Nephron progenitor cell (in vitro differentiated cells): ENCODE results near the gene ACSF3.

ENCODE experiments used
- DNase-seq: peaks from one replicate; pipeline ENCODE4 v3.0.0; 2021
- H3K27ac Mint-ChIP-seq: 2 replicates; pipeline ENCODE4 v1.8.0; 2021; ENCODE audit warnings: mild to moderate bottlenecking, moderate library complexity, mixed read lengths
- H3K27me3 Mint-ChIP-seq: 2 replicates; pipeline ENCODE4 v1.8.0; 2021; ENCODE audit warnings: mild to moderate bottlenecking, low read depth, mixed read lengths; ENCODE audit not compliant: poor library complexity
- H3K36me3 Mint-ChIP-seq: 2 replicates; pipeline ENCODE4 v1.8.0; 2021; ENCODE audit warnings: low read depth, mixed read lengths
- H3K4me1 Mint-ChIP-seq: 2 replicates; pipeline ENCODE4 v1.8.0; 2021; ENCODE audit warnings: mixed read lengths
- H3K4me3 Mint-ChIP-seq: 2 replicates; pipeline ENCODE4 v1.8.0; 2021; ENCODE audit warnings: mild to moderate bottlenecking, moderate library complexity, mixed read lengths
- H3K9me3 Mint-ChIP-seq: 2 replicates; pipeline ENCODE4 v1.8.0; 2021; ENCODE audit warnings: mild to moderate bottlenecking, moderate library complexity, mixed read lengths
- TF ChIP-seq, protein P1 (sequence below): fragments of 200-600 bp; sonication (generic); IDR thresholded peaks from 2 replicates; pipeline ENCODE4 v1.5.0; 2021; ENCODE audit warnings: antibody characterized with exemption

The ACSF3 gene

DNA sequence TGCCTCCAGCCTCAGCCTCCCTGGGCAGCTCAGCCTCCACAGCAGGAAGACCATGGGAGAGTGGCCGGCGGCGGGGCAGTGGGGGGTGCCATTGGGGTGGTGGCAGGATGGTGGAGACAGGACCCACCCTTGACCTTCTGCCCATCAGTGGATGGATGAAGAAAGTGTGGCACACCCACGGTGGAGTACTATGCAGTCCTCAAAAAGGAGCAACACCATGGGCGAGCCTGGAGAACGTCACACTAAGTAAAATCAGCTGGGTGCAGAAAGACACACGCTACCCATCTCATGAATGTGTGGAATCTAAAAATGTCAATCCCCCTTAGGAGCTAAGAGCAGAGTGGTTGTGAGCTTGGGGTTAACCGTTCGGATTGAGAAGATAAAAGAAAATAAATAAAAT is 34.8 kb upstream of the ACSF3 start:
- Mint-ChIP-seq H3K4me1 (peaks cover 41% of the 10 kb centered on the region), H3K36me3 (no peaks in the 10 kb centered on the region), H3K4me3 (no peak overlapping the region), H3K27ac (no peak overlapping the region), H3K27me3 (peaks cover 30% of the 10 kb centered on the region), H3K9me3 (no peaks in the 10 kb centered on the region)
- TF ChIP-seq, protein P1, sequence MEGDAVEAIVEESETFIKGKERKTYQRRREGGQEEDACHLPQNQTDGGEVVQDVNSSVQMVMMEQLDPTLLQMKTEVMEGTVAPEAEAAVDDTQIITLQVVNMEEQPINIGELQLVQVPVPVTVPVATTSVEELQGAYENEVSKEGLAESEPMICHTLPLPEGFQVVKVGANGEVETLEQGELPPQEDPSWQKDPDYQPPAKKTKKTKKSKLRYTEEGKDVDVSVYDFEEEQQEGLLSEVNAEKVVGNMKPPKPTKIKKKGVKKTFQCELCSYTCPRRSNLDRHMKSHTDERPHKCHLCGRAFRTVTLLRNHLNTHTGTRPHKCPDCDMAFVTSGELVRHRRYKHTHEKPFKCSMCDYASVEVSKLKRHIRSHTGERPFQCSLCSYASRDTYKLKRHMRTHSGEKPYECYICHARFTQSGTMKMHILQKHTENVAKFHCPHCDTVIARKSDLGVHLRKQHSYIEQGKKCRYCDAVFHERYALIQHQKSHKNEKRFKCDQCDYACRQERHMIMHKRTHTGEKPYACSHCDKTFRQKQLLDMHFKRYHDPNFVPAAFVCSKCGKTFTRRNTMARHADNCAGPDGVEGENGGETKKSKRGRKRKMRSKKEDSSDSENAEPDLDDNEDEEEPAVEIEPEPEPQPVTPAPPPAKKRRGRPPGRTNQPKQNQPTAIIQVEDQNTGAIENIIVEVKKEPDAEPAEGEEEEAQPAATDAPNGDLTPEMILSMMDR: no peak
- DNase-seq: no peak

DNA sequence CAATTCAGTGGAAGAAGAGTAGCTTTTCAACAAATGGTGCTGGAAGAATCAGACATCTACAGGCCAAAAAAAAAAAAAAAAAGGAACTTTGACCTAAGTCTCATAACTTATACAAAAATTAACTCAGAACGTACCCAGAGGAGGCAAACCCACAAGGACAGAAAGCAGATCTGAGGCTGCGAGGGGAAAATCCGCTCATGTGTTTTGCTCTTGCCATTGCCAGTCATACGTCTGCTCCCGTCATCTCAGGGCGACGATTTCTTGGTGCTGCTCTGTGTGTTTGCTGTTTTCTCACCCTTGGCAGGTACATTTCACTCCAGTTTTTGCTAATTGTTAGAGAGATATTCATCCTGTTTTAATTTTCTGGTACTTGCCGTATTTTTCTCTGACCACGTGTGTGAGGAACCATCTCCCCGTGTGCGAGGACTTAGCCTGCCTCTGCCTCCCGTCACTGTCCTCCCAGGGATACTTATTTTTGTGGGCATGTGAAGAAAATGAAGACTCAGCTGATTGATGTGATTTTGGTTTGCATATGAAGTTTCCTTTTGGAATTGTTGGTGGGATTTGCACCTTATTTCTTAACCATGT is 33.4 kb upstream of the ACSF3 start:
- TF ChIP-seq, protein P1: no peak
- Mint-ChIP-seq H3K27ac (no peak overlapping the region), H3K36me3 (no peaks in the 10 kb centered on the region), H3K4me3 (no peak overlapping the region), H3K27me3 (peaks cover 26% of the 10 kb centered on the region), H3K9me3 (no peaks in the 10 kb centered on the region), H3K4me1 (peaks cover 39% of the 10 kb centered on the region)
- DNase-seq: no peak

DNA sequence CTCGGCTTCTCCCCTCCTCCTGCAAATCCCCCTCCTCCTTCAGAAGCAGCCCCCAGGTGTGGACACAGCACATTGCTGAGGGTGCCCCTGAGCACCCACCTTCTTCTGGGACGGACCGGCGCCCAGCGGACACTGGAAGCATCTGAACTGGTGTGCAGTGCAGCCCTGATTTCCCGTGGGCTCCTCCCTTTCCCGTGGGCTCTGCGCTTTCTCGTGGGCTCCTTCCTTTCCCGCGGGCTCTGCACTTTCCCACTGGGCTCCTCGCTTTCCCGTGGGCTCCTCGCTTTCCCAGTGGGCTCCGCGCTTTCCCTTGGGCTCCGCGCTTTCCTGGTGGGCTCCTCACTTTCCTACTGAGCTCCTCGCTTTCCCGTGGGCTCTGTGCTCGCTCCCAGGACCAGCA is 32.6 kb upstream of the ACSF3 start:
- Mint-ChIP-seq H3K27me3 (peaks cover 25% of the 10 kb centered on the region), H3K4me3 (no peak overlapping the region), H3K36me3 (no peaks in the 10 kb centered on the region), H3K4me1 (peaks cover 43% of the 10 kb centered on the region), H3K27ac (no peak overlapping the region), H3K9me3 (no peaks in the 10 kb centered on the region)
- TF ChIP-seq, protein P1: no peak
- DNase-seq: no peak

DNA sequence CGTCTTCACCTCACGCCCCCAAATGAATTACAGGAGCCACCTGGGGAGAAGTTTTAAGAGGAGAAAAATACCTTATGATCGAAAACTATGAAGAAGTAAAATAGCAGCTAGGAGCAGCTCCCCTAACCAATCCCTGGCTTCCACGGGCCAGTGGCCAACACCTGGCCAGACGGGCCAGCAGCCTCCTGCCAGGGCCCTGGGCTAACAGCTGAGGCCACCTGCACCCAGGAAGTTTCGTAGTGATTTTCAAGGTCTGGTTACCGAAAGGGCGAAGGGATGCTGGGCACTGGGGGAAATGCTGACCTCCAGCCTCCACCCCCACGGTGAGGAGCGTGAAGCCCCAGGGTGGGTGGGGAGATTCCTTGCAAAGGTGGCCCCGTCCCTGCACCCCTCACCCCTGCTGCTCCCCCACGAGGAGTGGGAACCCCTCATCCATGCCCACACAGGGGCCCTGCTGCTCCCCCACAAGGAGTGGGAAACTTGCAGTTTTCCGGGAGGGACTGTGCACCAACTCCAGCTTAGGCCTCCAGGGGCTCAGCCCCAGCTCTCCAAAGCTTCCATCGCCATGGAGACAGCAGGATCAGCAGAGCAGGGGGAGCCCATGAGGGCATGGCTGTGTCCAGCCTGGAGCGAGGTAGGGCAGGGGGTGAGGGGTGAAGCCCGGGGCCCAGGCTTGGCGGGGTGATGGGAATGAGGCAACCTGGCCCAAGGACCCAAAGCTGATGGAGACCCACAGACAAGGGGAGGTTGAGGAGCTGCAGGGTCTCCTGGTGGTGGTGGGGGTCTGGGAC is 31.9 kb upstream of the ACSF3 start:
- Mint-ChIP-seq H3K36me3 (no peaks in the 10 kb centered on the region), H3K27me3 (peaks cover 27% of the 10 kb centered on the region), H3K4me1 (peaks cover 50% of the 10 kb centered on the region), H3K9me3 (no peaks in the 10 kb centered on the region), H3K4me3 (no peak overlapping the region), H3K27ac (no peak overlapping the region)
- no peak for DNase-seq
- TF ChIP-seq, protein P1: no peak

DNA sequence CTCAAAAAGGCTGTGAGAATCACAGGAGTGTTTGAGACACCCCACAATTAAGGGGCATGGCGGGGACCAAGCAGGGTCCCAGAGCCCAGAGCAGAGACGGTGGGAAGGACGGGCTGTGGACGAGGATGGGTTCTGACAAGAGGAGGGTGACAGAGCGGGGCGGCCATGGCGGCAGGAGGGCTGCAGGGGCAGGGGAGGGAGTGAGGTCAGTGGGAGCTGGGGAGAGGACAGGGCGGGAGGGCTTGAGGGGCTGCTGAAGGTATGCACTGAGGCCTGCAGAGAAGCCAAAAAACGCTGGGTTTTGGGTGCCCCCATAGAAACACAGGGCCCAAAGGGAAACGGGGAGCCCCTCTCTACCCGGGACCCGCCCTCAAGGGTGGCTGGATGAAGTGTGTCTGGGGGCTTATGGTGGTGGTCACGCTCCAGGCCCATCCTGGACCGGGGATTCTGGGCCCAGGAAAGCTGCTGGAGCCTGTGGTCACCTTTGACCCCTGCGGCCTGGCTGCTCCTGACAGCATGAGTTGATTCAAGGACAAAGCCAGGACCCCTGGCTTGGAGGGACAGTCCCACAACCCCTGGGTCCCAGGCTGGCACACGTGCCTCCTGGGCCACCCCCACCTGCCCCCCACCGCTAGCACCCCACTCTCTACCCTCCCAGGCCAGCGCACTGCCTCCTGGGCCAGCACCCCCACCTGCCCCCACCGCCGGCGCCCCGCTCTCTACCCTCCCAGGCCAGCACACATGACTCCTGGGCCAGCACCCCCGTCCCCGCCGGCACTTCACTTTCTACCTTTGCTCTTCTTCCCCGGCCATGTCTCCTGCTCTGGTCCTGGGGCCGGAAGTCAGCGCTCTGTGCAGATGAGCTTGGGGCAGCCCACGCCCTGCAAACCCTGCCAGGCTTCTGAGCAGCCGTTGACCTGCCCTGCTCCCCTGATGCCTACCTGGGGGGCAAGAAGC is 31.0 kb upstream of the ACSF3 start:
- Mint-ChIP-seq H3K27ac (no peak overlapping the region), H3K4me1 (peaks cover 57% of the 10 kb centered on the region), H3K36me3 (no peaks in the 10 kb centered on the region), H3K27me3 (peaks cover 24% of the 10 kb centered on the region), H3K4me3 (no peak overlapping the region), H3K9me3 (no peaks in the 10 kb centered on the region)
- TF ChIP-seq, protein P1: no peak
- DNase-seq: no peak
